UCSD-AML1 (cell line): ENCODE results near the gene CENPN.

Experiments used
- DNase-seq: peaks from one replicate; lab custom pipeline; 2025; ENCODE audit not compliant: unreplicated experiment; lab: John Stamatoyannopoulos, UW

Gene CENPN

GRCh38 chr16:81026429-81026828 lies 19.4 kb downstream of the CENPN start:
- DNase-seq = no peak

- no peak for DNase-seq
Measured at GRCh38 chr16:81029930-81030604, 23.1 kb downstream of the CENPN start.

- peak; percentile 92 for DNase-seq
Measured at GRCh38 chr16:81035398-81035974, 28.5 kb downstream of the CENPN start, which contains the start of gene ATMIN. ATMIN (plus strand) TSS chr16:81035842; CDS start chr16:81035871, 29 bp downstream.

- DNase-seq = peak; percentile 59
Measured at GRCh38 chr16:81035975-81036750, 29.1 kb downstream of the CENPN start.

GRCh38 chr16:81036751-81037350 lies 29.8 kb downstream of the CENPN start:
- DNase-seq = no peak

GRCh38 chr16:81040131-81040530 lies 33.1 kb downstream of the CENPN start:
- no peak for DNase-seq

- DNase-seq = no peak
Measured at GRCh38 chr16:81040842-81041241, 33.8 kb downstream of the CENPN start.

- DNase-seq = no peak
Measured at GRCh38 chr16:81041696-81042095, 34.7 kb downstream of the CENPN start.

- DNase-seq = no peak
Measured at GRCh38 chr16:81042821-81043220, 35.8 kb downstream of the CENPN start.

GRCh38 chr16:81053761-81054160 lies 46.7 kb downstream of the CENPN start:
- no peak for DNase-seq

- DNase-seq = no peak
Measured at GRCh38 chr16:81060576-81061306, 53.7 kb downstream of the CENPN start.

- no peak for DNase-seq
Measured at GRCh38 chr16:81061307-81061640, 54.3 kb downstream of the CENPN start.

- DNase-seq = no peak
Measured at GRCh38 chr16:81061871-81062608, 55.0 kb downstream of the CENPN start.

GRCh38 chr16:81066681-81067080 lies 59.7 kb downstream of the CENPN start:
- DNase-seq = no peak

GRCh38 chr16:81067166-81067565 lies 60.2 kb downstream of the CENPN start:
- DNase-seq = no peak

- no peak for DNase-seq
Measured at GRCh38 chr16:81069063-81069462, 62.0 kb downstream of the CENPN start.

- DNase-seq = no peak
Measured at GRCh38 chr16:81070979-81071378, 64.0 kb downstream of the CENPN start.

GRCh38 chr16:81071805-81072204 lies 64.8 kb downstream of the CENPN start:
- no peak for DNase-seq

- no peak for DNase-seq
Measured at GRCh38 chr16:81073560-81074330, 66.7 kb downstream of the CENPN start.
